Measurements from ENCODE around the gene CDKAL1. TPM values are rescaled to one million over a fixed set of nuclear protein-coding genes. Genes with fewer than 3 reads are reported as not detected.

CDKAL1 gene
- total and polyA plus RNA-seq, 2 of the 8 experiments (the other 6 are each of a cell fraction or from before 2014, with no cell fraction given), result 8.4 to 24.6 TPM

DNA sequence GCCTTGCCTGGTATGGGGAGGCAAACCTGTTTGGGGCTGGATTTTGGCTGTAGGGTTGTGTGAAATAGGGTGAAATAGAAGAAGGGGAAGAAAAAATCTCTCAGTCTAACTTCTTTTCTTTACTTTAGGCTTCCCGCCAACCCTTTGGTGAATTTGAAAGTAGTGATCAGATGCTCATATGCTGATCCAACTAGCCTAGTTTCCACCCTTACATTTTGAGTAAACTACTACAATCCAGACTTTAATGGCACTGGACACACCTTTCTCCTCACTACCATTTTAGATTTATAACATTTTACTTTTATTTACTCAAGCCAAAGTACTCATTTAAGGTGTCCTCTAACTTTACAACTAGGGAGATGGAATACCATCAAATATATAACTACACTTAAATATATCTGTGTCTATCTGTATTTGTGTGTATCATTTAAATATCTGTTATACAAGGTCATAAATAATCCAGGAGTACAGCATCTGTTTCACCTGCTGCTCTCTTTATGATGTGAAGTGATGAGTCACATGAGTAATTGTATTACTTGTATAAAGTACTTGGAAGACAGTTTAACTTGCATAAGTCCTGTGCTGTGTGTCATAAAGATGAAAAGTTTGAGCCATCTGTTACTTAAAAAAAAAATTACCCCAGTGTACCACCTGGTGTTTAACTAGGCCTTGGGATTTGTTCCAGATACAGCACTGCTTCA is 172.1 kb downstream of the CDKAL1 start:
- no peak for FAIRE-seq
- Histone ChIP-seq H3K4me3 (ENCODE audit: extremely low read depth in 1 of 4, insufficient read depth in 2 of 4, low read depth in 3 of 4, low read length in 4 of 4) (no peak overlapping the region), H2BK15ac (ENCODE audit: low read length) (no peak overlapping the region), H2BK5ac (ENCODE audit: low read depth, low read length) (no peak overlapping the region), H4K20me1 (replicated peaks in 1 of 2; ENCODE audit: control insufficient read depth in 1 of 2, insufficient read depth in 2 of 2, low read length in 2 of 2) (no peaks in the 10 kb centered on the region), H3K79me2 (ENCODE audit: control insufficient read depth in 1 of 2, insufficient read depth in 2 of 2, low read length in 2 of 2) (0 out of 4 replicates have a peak, but pooled peaks cover 0 to 7% of the 10 kb centered on the region in 2 experiments), H3K9ac (replicated peaks in 1 of 4; ENCODE audit: extremely low read depth in 1 of 4, low read depth in 3 of 4, low read length in 3 of 4) (no peak overlapping the region), H3K23ac (ENCODE audit: insufficient read length) (no peak overlapping the region), H3K27me3 (replicated peaks in 1 of 4; ENCODE audit: control insufficient read depth in 3 of 4, extremely low read depth in 1 of 4, insufficient read depth in 3 of 4, low read length in 3 of 4) (no peaks in the 10 kb centered on the region; a peak in 1 of 7 replicates), H3K4me1 (replicated peaks in 1 of 4; ENCODE audit: control insufficient read depth in 3 of 4, insufficient read depth in 4 of 4, low read length in 3 of 4) (peaks cover 0 to 4% (median 1%) of the 10 kb centered on the region in 4 experiments; a peak in 2 of 7 replicates), H3K23me2 (ENCODE audit: low read depth, low read length) (no peaks in the 10 kb centered on the region), H3K56ac (replicated peaks; ENCODE audit: insufficient read length, low read depth, low read length) (no peak overlapping the region), H4K8ac (ENCODE audit: extremely low read depth, insufficient read depth, low read length) (no peak overlapping the region), H4K5ac (ENCODE audit: insufficient read length, low read depth, low read length) (no peak overlapping the region), H2AK5ac (ENCODE audit: low read depth, low read length) (no peak overlapping the region; the same call in 1 of the 2 replicates), H3K36me3 (ENCODE audit: control insufficient read depth in 2 of 4, insufficient read depth in 4 of 4, low read length in 3 of 4) (no peaks in the 10 kb centered on the region), H2AFZ (ENCODE audit: low read length) (no peak overlapping the region), H3K27ac (ENCODE audit: low read depth, low read length) (no peak overlapping the region), H3K9me3 (ENCODE audit: insufficient read depth in 2 of 2, low read depth in 1 of 2, low read length in 1 of 2) (no peaks in the 10 kb centered on the region), H4K91ac (replicated peaks; ENCODE audit: insufficient read length, low read length) (no peak overlapping the region), H3K79me1 (ENCODE audit: low read depth, low read length) (no peaks in the 10 kb centered on the region), H3K4me2 (ENCODE audit: insufficient read depth in 1 of 2, low read depth in 2 of 2, low read length in 2 of 2) (no peak overlapping the region), H3K4ac (replicated peaks; ENCODE audit: insufficient read length, low read depth, low read length) (no peak overlapping the region), H3K14ac (ENCODE audit: insufficient read length) (no peak overlapping the region), H3K18ac (ENCODE audit: extremely low read depth, low read length) (no peak overlapping the region), H2BK12ac (ENCODE audit: low read depth, low read length) (no peak overlapping the region), H2BK120ac (replicated peaks; ENCODE audit: low read depth, low read length) (no peak overlapping the region), H2BK20ac (ENCODE audit: low read length) (no peak overlapping the region)
- WGBS, 2 experiments (ENCODE audit: extremely low coverage in 1 of 2, insufficient coverage in 1 of 2, insufficient read length in 1 of 2, insufficient replicate concordance in 2 of 2, low coverage in 1 of 2, low lambda C conversion rate in 2 of 2, missing lambda C conversion rate in 1 of 2), result 96% methylated on average over 1 of the region's 1 CpG; no CpG with 5 or more reads in 1 of the 2 experiments
- ChIA-PET CTCF (ENCODE audit: partially characterized antibody) (no interaction called here), POLR2A (ENCODE audit: partially characterized antibody) (no interaction called here)
- no peak for DNase-seq (ENCODE audit: low read depth in 1 of 2, low spot score in 2 of 2)
- no peak for TF ChIP-seq SIX5 (IDR thresholded peaks at IDR 0.05; ENCODE audit: low read depth, low read length)

Measured in H1 (cell line).